HepG2 (cell line): ENCODE results near the gene RIPOR3. TPM values are rescaled to one million over a fixed set of nuclear protein-coding genes. Genes with fewer than 3 reads are reported as not detected.

Experiments used
- CC2D1A ChIP-seq: sonication (generic); formaldehyde crosslinking; IDR thresholded peaks from 2 replicates; pipeline ENCODE4 v1.8.1; 2023; ENCODE audit warnings: mild to moderate bottlenecking, missing genetic modification reagents
- CCDC6 ChIP-seq: sonication (generic); formaldehyde crosslinking; IDR thresholded peaks from 2 replicates; pipeline ENCODE4 v1.8.1; 2022; ENCODE audit warnings: mild to moderate bottlenecking, missing genetic modification reagents, moderate library complexity
- GTF2F1 ChIP-seq: fragments of 150-350 bp; IDR thresholded peaks from 2 replicates; pipeline ENCODE4 v1.6.1; 2014; ENCODE audit warnings: low read length
- HNF4G ChIP-seq, 2 experiments: sonication (generic) in 1 of 2; formaldehyde crosslinking in 1 of 2; IDR thresholded peaks; 2 replicates each; pipeline versions ENCODE4 v1.4.0 to v1.6.1; 2011 to 2020; ENCODE audit warnings: borderline replicate concordance in 2 of 2, low read depth in 2 of 2, mild to moderate bottlenecking in 2 of 2, low read length in 1 of 2, missing genetic modification reagents in 1 of 2, moderate library complexity in 1 of 2
- MATR3 ChIP-seq: sonication (generic); formaldehyde crosslinking; IDR thresholded peaks from 2 replicates; pipeline ENCODE4 v1.4.0; 2020; ENCODE audit warnings: missing genetic modification reagents
- MEIS1 ChIP-seq: sonication (generic); formaldehyde crosslinking; IDR thresholded peaks from 2 replicates; pipeline ENCODE4 v1.9.0; 2021; ENCODE audit warnings: mild to moderate bottlenecking, missing genetic modification reagents, moderate library complexity, borderline replicate concordance
- NAIF1 ChIP-seq: sonication (generic); formaldehyde crosslinking; IDR thresholded peaks from 2 replicates; pipeline ENCODE4 v1.5.0; 2020; ENCODE audit warnings: mild to moderate bottlenecking, missing genetic modification reagents, borderline replicate concordance
- NR2F2 ChIP-seq: IDR thresholded peaks from 2 replicates; pipeline ENCODE4 v1.6.1; 2012; ENCODE audit warnings: low read depth, inconsistent platforms, borderline replicate concordance
- REL ChIP-seq: sonication (generic); formaldehyde crosslinking; conservative IDR thresholded peaks from 2 replicates; pipeline ENCODE4 v1.8.0; 2022; ENCODE audit warnings: mild to moderate bottlenecking, missing genetic modification reagents, moderate library complexity
- SSRP1 ChIP-seq: IDR thresholded peaks from 2 replicates; pipeline ENCODE4 v1.6.1; 2016; ENCODE audit warnings: control low read depth
- TCF7L2 ChIP-seq: IDR thresholded peaks from 2 replicates; pipeline ENCODE4 v1.6.1; 2011; ENCODE audit warnings: mild to moderate bottlenecking, low read depth, low read length, moderate library complexity
- XBP1 ChIP-seq: sonication (generic); formaldehyde crosslinking; IDR thresholded peaks from 2 replicates; pipeline ENCODE4 v1.5.0; 2020; ENCODE audit warnings: missing genetic modification reagents
- XRCC5 ChIP-seq: fragments of 200-400 bp; formaldehyde crosslinking; optimal IDR thresholded peaks from 2 replicates; pipeline ENCODE3; 2017; ENCODE audit warnings: mild to moderate bottlenecking, low read length
- ZNF138 ChIP-seq: sonication (generic); formaldehyde crosslinking; IDR thresholded peaks from 2 replicates; pipeline ENCODE4 v1.5.0; 2020; ENCODE audit warnings: mild to moderate bottlenecking, low read depth, missing genetic modification reagents
- ZNF441 ChIP-seq: sonication (generic); formaldehyde crosslinking; IDR thresholded peaks from 2 replicates; pipeline ENCODE4 v1.7.0; 2021; ENCODE audit warnings: missing genetic modification reagents, borderline replicate concordance
- ZNF564 ChIP-seq: sonication (generic); formaldehyde crosslinking; IDR thresholded peaks from 2 replicates; pipeline ENCODE4 v1.8.1; 2023; ENCODE audit warnings: mild to moderate bottlenecking, missing genetic modification reagents
- ZNF724P ChIP-seq: sonication (generic); formaldehyde crosslinking; IDR thresholded peaks from 2 replicates; pipeline ENCODE4 v1.8.0; 2022; ENCODE audit warnings: missing genetic modification reagents, borderline replicate concordance
- ZNF747 ChIP-seq: sonication (generic); formaldehyde crosslinking; IDR thresholded peaks from 2 replicates; pipeline ENCODE4 v1.8.1; 2023; ENCODE audit warnings: missing genetic modification reagents, mild to moderate bottlenecking, borderline replicate concordance
- ZNF841 ChIP-seq: sonication (generic); formaldehyde crosslinking; IDR thresholded peaks from 2 replicates; pipeline ENCODE4 v1.8.1; 2023; ENCODE audit warnings: missing genetic modification reagents, borderline replicate concordance
- ZNF883 ChIP-seq: sonication (generic); formaldehyde crosslinking; IDR thresholded peaks from 2 replicates; pipeline ENCODE4 v1.5.1; 2020; ENCODE audit warnings: mild to moderate bottlenecking, missing genetic modification reagents; ENCODE audit errors: not compliant biosample characterization
- ZSCAN31 ChIP-seq: sonication (generic); formaldehyde crosslinking; IDR thresholded peaks from 2 replicates; pipeline ENCODE4 v1.5.0; 2020; ENCODE audit warnings: low read depth, mild to moderate bottlenecking, missing genetic modification reagents
- polyA plus RNA-seq, 8 experiments: library from polyadenylated mRNA; depleted of rRNA in 3 of 8; stranded (reverse) in 7 of 8; unstranded in 1 of 8; fragments of >200 nt; fragmentation: Illumina TruSeq in 4 of 8; extraction: Trizol in 4 of 8; gene quantifications; 2 replicates each; pipeline versions ENCODE4 v1.2.1 to v1.2.3, GENCODE V29; 2011 to 2016; ENCODE audit warnings: low read depth in 4 of 8, missing spikeins in 1 of 8, mixed read lengths in 1 of 8; ENCODE audit not compliant: insufficient read depth in 1 of 8
- total RNA-seq, 5 experiments: library from RNA; depleted of rRNA; stranded (reverse); fragments of >200 nt; fragmentation: Illumina TruSeq; extraction: Trizol; gene quantifications; 2 replicates each; pipeline ENCODE4 v1.2.3, GENCODE V29; 2016; ENCODE audit warnings: low read depth in 1 of 5
- TF ChIP-seq, protein P1 (sequence below): sonication (generic); formaldehyde crosslinking; IDR thresholded peaks from 2 replicates; pipeline ENCODE4 v1.9.0; 2021; ENCODE audit warnings: missing genetic modification reagents, borderline replicate concordance
- TF ChIP-seq, protein P2 (sequence below): sonication (generic); formaldehyde crosslinking; IDR thresholded peaks from 2 replicates; pipeline ENCODE4 v1.5.1; 2020; ENCODE audit warnings: mild to moderate bottlenecking, moderate library complexity, missing genetic modification reagents

RIPOR3 gene
- total and polyA plus RNA-seq, 2 of the 13 experiments (the other 11 are each of a cell fraction or from before 2014, with no cell fraction given): 0.18 TPM; not detected in 1

GRCh38 chr20:50729901-50730764, 38.8 kb upstream of the RIPOR3 start (continued):
- TF ChIP-seq, protein P1, sequence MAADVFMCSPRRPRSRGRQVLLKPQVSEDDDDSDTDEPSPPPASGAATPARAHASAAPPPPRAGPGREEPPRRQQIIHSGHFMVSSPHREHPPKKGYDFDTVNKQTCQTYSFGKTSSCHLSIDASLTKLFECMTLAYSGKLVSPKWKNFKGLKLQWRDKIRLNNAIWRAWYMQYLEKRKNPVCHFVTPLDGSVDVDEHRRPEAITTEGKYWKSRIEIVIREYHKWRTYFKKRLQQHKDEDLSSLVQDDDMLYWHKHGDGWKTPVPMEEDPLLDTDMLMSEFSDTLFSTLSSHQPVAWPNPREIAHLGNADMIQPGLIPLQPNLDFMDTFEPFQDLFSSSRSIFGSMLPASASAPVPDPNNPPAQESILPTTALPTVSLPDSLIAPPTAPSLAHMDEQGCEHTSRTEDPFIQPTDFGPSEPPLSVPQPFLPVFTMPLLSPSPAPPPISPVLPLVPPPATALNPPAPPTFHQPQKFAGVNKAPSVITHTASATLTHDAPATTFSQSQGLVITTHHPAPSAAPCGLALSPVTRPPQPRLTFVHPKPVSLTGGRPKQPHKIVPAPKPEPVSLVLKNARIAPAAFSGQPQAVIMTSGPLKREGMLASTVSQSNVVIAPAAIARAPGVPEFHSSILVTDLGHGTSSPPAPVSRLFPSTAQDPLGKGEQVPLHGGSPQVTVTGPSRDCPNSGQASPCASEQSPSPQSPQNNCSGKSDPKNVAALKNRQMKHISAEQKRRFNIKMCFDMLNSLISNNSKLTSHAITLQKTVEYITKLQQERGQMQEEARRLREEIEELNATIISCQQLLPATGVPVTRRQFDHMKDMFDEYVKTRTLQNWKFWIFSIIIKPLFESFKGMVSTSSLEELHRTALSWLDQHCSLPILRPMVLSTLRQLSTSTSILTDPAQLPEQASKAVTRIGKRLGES: no peak
- TF ChIP-seq ZNF441 (CRISPR knock-in tag): 0 out of 2 replicates have a peak, but pooled peaks have one; percentile 57
- TF ChIP-seq NR2F2: no peak
- TF ChIP-seq ZNF138: no peak
- no peak for TF ChIP-seq ZNF564 (CRISPR knock-in tag)
- TF ChIP-seq ZNF747 (CRISPR knock-in tag): no peak; the same call in 1 of the 2 replicates
- TF ChIP-seq MATR3 (CRISPR knock-in tag): no peak
- peak; percentile 76; the same call in 1 of the 2 replicates for TF ChIP-seq MEIS1
- TF ChIP-seq ZNF724P (CRISPR knock-in tag): no peak; the same call in 1 of the 2 replicates
- TF ChIP-seq ZSCAN31 (CRISPR knock-in tag): no peak
- TF ChIP-seq TCF7L2: no peak
- no peak for TF ChIP-seq GTF2F1
- TF ChIP-seq NAIF1 (CRISPR knock-in tag): peak; percentile 62; the same call in 1 of the 2 replicates
- peak; percentile 50; the same call in 1 of the 2 replicates for TF ChIP-seq CC2D1A
- TF ChIP-seq, protein P2, sequence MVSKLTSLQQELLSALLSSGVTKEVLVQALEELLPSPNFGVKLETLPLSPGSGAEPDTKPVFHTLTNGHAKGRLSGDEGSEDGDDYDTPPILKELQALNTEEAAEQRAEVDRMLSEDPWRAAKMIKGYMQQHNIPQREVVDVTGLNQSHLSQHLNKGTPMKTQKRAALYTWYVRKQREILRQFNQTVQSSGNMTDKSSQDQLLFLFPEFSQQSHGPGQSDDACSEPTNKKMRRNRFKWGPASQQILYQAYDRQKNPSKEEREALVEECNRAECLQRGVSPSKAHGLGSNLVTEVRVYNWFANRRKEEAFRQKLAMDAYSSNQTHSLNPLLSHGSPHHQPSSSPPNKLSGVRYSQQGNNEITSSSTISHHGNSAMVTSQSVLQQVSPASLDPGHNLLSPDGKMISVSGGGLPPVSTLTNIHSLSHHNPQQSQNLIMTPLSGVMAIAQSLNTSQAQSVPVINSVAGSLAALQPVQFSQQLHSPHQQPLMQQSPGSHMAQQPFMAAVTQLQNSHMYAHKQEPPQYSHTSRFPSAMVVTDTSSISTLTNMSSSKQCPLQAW: peak; percentile 13; the same call in 1 of the 2 replicates
- peak; percentile 73; the same call in 1 of the 2 replicates for TF ChIP-seq REL
- no peak for TF ChIP-seq SSRP1 (CRISPR knock-in tag)
- no peak for TF ChIP-seq ZNF841 (CRISPR knock-in tag)
- no peak for TF ChIP-seq XBP1
- no peak for TF ChIP-seq XRCC5
- TF ChIP-seq CCDC6 (CRISPR knock-in tag): no peak
- peak; percentile 16; the same call in 1 of the 2 replicates for TF ChIP-seq HNF4G (IDR thresholded peaks at IDR 0.05; ENCODE audit: borderline replicate concordance, low read depth, low read length)
- no peak for TF ChIP-seq HNF4G (CRISPR knock-in tag; IDR thresholded peaks at IDR 0.05; ENCODE audit: borderline replicate concordance, low read depth)
- peak; percentile 40 for TF ChIP-seq ZNF883 (CRISPR knock-in tag)
